H1 (cell line): Measurements from ENCODE around the gene SRPRA.

Source experiments
- BRCA1 ChIP-seq: IDR thresholded peaks from 2 replicates; pipeline ENCODE4 v1.6.1; 2012; ENCODE audit warnings: low read depth, low read length, improper control_type of control experiment
- CBX5 ChIP-seq: fragments of 300-800, 300-1000 bp; sonication (generic); IDR thresholded peaks from 2 replicates; pipeline ENCODE4 v1.7.1; 2016; ENCODE audit warnings: antibody characterized with exemption, low read length, low read depth
- CBX8 ChIP-seq: fragments of 300-800, 300-1000 bp; sonication (generic); IDR thresholded peaks from 2 replicates; pipeline ENCODE4 v1.7.1; 2016; ENCODE audit warnings: low read depth, low read length, borderline replicate concordance
- EZH2 ChIP-seq: fragments of 200-600 bp; sonication (generic); IDR thresholded peaks from 2 replicates; pipeline ENCODE4 v1.7.1; 2012; ENCODE audit warnings: low read depth, mild to moderate bottlenecking, moderate library complexity, low read length, inconsistent platforms; ENCODE audit not compliant: severe bottlenecking
- HDAC6 ChIP-seq: IDR thresholded peaks from one replicate; pipeline ENCODE4 v1.7.1; 2012; ENCODE audit warnings: low read depth, mild to moderate bottlenecking, inconsistent platforms, low read length, moderate library complexity
- JUND ChIP-seq: IDR thresholded peaks from 2 replicates; pipeline ENCODE4 v1.6.1; 2011; ENCODE audit warnings: mild to moderate bottlenecking, improper control_type of control experiment, low read length
- MAFK ChIP-seq: IDR thresholded peaks from 2 replicates; pipeline ENCODE4 v1.6.1; 2012; ENCODE audit warnings: low read depth, mild to moderate bottlenecking, improper control_type of control experiment, low read length
- NRF1 ChIP-seq: IDR thresholded peaks from 2 replicates; pipeline ENCODE4 v1.6.1; 2011; ENCODE audit warnings: mild to moderate bottlenecking, low read depth, low read length, improper control_type of control experiment
- POLR2A ChIP-seq, 2 experiments: IDR thresholded peaks; 1 replicate in 1 of 2; 2 replicates in 1 of 2; pipeline ENCODE4 v1.6.1; 2011; ENCODE audit warnings: low read depth in 2 of 2, low read length in 2 of 2, mild to moderate bottlenecking in 2 of 2; ENCODE audit errors: control extremely low read depth in 1 of 2
- RAD21 ChIP-seq, 2 experiments: IDR thresholded peaks in 1 of 2; conservative IDR thresholded peaks in 1 of 2; 2 replicates each; pipeline ENCODE4 v1.6.1; 2011; ENCODE audit warnings: low read depth in 2 of 2, low read length in 2 of 2, improper control_type of control experiment in 1 of 2, inconsistent platforms in 1 of 2, mild to moderate bottlenecking in 1 of 2, moderate library complexity in 1 of 2
- SRF ChIP-seq: IDR thresholded peaks from 2 replicates; pipeline ENCODE4 v1.6.1; 2011; ENCODE audit warnings: mild to moderate bottlenecking, low read depth, low read length, moderate library complexity
- TAF7 ChIP-seq: optimal IDR thresholded peaks from 2 replicates; pipeline ENCODE3; 2011; ENCODE audit warnings: low read depth, mild to moderate bottlenecking, inconsistent platforms, low read length, moderate library complexity, borderline replicate concordance
- YY1 ChIP-seq: IDR thresholded peaks from 2 replicates; pipeline ENCODE4 v1.6.1; 2011; ENCODE audit warnings: low read depth, mild to moderate bottlenecking, low read length
- TF ChIP-seq, protein P1 (sequence below), 3 experiments: IDR thresholded peaks; 1 replicate in 2 of 3; 2 replicates in 1 of 3; pipeline versions ENCODE4 v1.5.1 to v1.6.1; 2011; ENCODE audit warnings: low read length in 3 of 3, mild to moderate bottlenecking in 3 of 3, inconsistent platforms in 2 of 3, low read depth in 1 of 3, moderate library complexity in 1 of 3; ENCODE audit not compliant: insufficient read depth in 1 of 3; ENCODE audit errors: control extremely low read depth in 1 of 3

DNA sequence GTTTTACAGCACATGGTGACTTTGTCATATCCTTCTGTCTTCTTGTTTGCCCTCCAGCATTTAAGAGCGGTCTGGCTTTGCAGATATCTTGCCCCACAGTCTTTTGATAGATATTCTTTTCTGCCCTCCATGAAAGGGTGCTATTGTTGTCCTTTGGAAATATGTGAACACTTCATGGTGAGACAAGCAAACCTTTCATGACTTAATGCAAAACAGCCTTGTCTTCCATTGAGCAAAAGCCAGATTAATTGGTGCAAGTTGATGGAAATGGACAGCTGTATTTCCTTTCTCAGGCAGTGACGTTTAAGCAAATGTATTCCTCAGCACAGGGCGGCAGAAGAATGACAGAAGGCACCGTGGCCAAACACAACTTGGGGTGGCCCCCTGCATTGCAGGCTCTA is 39.6 kb upstream of the SRPRA start:
- no peak for TF ChIP-seq NRF1
- no peak for TF ChIP-seq CBX8
- TF ChIP-seq POLR2A (IDR thresholded peaks at IDR 0.05; ENCODE audit: control extremely low read depth in 1 of 2, low read depth in 2 of 2, low read length in 2 of 2): no peak
- TF ChIP-seq, protein P1, sequence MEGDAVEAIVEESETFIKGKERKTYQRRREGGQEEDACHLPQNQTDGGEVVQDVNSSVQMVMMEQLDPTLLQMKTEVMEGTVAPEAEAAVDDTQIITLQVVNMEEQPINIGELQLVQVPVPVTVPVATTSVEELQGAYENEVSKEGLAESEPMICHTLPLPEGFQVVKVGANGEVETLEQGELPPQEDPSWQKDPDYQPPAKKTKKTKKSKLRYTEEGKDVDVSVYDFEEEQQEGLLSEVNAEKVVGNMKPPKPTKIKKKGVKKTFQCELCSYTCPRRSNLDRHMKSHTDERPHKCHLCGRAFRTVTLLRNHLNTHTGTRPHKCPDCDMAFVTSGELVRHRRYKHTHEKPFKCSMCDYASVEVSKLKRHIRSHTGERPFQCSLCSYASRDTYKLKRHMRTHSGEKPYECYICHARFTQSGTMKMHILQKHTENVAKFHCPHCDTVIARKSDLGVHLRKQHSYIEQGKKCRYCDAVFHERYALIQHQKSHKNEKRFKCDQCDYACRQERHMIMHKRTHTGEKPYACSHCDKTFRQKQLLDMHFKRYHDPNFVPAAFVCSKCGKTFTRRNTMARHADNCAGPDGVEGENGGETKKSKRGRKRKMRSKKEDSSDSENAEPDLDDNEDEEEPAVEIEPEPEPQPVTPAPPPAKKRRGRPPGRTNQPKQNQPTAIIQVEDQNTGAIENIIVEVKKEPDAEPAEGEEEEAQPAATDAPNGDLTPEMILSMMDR (IDR thresholded peaks at IDR 0.05; ENCODE audit: control extremely low read depth in 1 of 3, insufficient read depth in 1 of 3, low read depth in 1 of 3, low read length in 3 of 3): no peak
- TF ChIP-seq YY1: no peak
- no peak for TF ChIP-seq MAFK
- no peak for TF ChIP-seq JUND
- TF ChIP-seq EZH2: no peak
- TF ChIP-seq HDAC6: no peak
- TF ChIP-seq TAF7: no peak
- TF ChIP-seq BRCA1: no peak
- TF ChIP-seq CBX5: no peak
- no peak for TF ChIP-seq RAD21 (IDR thresholded peaks at IDR 0.05 in 1 of 2, conservative IDR thresholded peaks at IDR 0.05 in 1 of 2; ENCODE audit: low read depth in 2 of 2, low read length in 2 of 2)
- TF ChIP-seq SRF: no peak
